Camera-type eye (tissue), 1 donor: ENCODE measurements around the gene TRIM21. TPM values are rescaled to one million over a fixed set of nuclear protein-coding genes. Genes with fewer than 3 reads are reported as not detected.

ENCODE experiments used
- total RNA-seq: library from RNA; depleted of rRNA; stranded (reverse); fragments of >200 nt; gene quantifications from one replicate; pipeline ENCODE4 v1.2.3, GENCODE V29; 2014

The TRIM21 gene
- 7.3 TPM for total RNA-seq

DNA sequence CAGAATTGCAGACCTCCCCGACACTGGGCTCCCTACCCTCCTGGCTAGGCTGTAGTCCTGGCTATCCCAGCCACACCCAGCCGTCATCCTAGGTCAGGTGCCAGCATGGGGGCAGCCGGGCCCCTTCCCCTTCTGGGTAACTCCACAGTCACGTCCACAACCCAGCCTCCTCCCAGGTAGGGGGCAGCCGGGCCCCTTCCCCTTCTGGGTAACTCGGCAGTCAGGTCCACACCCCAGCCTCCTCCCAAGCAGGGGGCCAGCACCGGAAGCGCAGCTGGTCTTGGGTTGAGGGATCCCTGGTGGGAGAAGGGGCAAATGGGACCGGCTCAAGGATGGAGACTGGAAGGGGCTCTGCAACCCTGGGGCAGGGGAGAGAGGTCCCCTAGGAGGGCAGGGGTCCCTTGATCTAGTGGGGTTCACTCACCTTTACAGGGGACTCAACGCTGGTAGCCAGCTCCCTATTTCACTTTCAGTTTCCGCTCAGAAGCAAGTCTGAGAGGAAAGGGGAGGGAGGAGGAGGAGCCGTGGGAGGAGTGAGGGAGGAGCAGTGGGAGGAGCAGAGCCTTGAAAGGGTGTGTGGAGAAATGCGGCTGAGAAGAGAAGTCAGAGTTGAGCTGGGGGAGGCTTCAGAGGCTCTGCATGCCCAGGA lies at the start of gene TRIM21:
TRIM21 (minus strand) TSS at position 494 of the 649 bp plus-strand sequence. CDS start 3,293 bp downstream, outside the sequence.

DNA sequence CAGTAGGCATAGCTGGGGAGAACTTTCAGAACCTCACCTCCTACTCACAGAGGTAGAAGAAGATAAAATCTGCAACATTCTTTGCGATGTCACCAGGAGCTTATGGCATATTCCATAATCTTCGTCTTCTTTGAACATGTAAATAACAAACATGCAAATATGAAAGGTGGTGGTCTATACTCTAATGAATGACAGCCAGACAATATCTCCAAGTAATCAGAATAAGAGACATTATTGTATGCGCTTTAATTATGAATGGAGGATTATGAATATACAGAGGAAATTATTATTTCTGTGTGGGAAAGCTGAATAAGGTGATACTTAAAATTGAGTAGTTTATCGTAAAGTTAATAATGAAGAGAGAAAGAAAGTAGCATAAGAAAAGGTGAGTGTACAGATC lies 25.2 kb downstream of the TRIM21 start, which contains the start of gene OR52B4:
OR52B4 (minus strand) TSS at position 101 of the 400 bp plus-strand sequence; CDS start at position 10, 91 bp downstream.

Other genes with a start within 250 kb of the TRIM21 start
- not detected for gene OR52B4, start 25.3 kb downstream of the TRIM21 start, total RNA-seq
- gene OR52K2, start 55.6 kb upstream of the TRIM21 start, total RNA-seq, result not detected
- not detected for gene OR52K1, start 88.9 kb upstream of the TRIM21 start, total RNA-seq
- gene OR52M1, start 151.5 kb upstream of the TRIM21 start, total RNA-seq, result not detected
- gene OR52I2, start 188.0 kb upstream of the TRIM21 start, total RNA-seq, result not detected
- not detected for gene OR52I1, start 200.3 kb upstream of the TRIM21 start, total RNA-seq
- gene TRIM68, start 214.5 kb upstream of the TRIM21 start, total RNA-seq, result 17.3 TPM
- gene OR51D1, start 243.8 kb upstream of the TRIM21 start, total RNA-seq, result not detected